Measurements from ENCODE around the gene SCG5. TPM values are rescaled to one million over a fixed set of nuclear protein-coding genes. Genes with fewer than 3 reads are reported as not detected.

Gene SCG5
- total and polyA plus RNA-seq, 2 donors (not counting 1 experiment from before 2014, with no cell fraction given): 0.18 TPM; not detected in 1

GRCh38 chr15:32739522-32740063 lies 98.1 kb downstream of the SCG5 start:
- no peaks in the 10 kb centered on the region for H3K36me3 ChIP-seq (replicated peaks in 1 of 2; ENCODE audit: control extremely low read depth in 1 of 2, control insufficient read depth in 1 of 2, extremely low read depth in 1 of 2, insufficient read depth in 2 of 2, low read length in 1 of 2)
- peaks cover 20% of the 10 kb centered on the region for H3K27me3 Mint-ChIP-seq
- H4K20me1 ChIP-seq (ENCODE audit: control insufficient read depth, insufficient read depth, low read length, poor library complexity, severe bottlenecking): no peaks in the 10 kb centered on the region
- H3K4me1 Mint-ChIP-seq: no peaks in the 10 kb centered on the region
- H3K79me2 ChIP-seq (ENCODE audit: control insufficient read depth, insufficient read depth, low read length): no peaks in the 10 kb centered on the region
- H3K27ac Mint-ChIP-seq: no peak overlapping the region
- H3K4me1 ChIP-seq (ENCODE audit: control insufficient read depth in 2 of 2, insufficient read depth in 2 of 2, low read length in 2 of 2): no peaks in the 10 kb centered on the region
- WGBS (ENCODE audit: insufficient coverage): no CpG with 5 or more reads among the region's 1 CpG
- H2AFZ ChIP-seq (ENCODE audit: insufficient read depth, low read depth, low read length, poor library complexity, severe bottlenecking): no peak overlapping the region
- no peak overlapping the region for H3K9ac ChIP-seq (ENCODE audit: low read length)
- CTCF ChIA-PET: no interaction called here
- H3K9me3 Mint-ChIP-seq (ENCODE audit: insufficient read depth): peaks cover 2% of the 10 kb centered on the region
- POLR2A ChIA-PET: no interaction called here
- no peak for TF ChIP-seq CTCF (IDR thresholded peaks at IDR 0.05)
- no peak overlapping the region for H3K4me2 ChIP-seq (replicated peaks; ENCODE audit: low read depth, low read length, poor library complexity, severe bottlenecking)
- intact Hi-C loops (cut with micrococcal nuclease): no loop called here
- peaks cover 0 to 3% (median 0%) of the 10 kb centered on the region in 3 donors for H3K9me3 ChIP-seq (ENCODE audit: control extremely low read depth in 1 of 3, control insufficient read depth in 2 of 3, insufficient read depth in 1 of 3, low read length in 2 of 3)
- peaks cover 0 to 8% (median 0%) of the 10 kb centered on the region in 4 experiments for H3K27me3 ChIP-seq (replicated peaks in 1 of 4; ENCODE audit: control extremely low read depth in 1 of 4, control insufficient read depth in 3 of 4, insufficient read depth in 4 of 4, low read length in 3 of 4)
- ATAC-seq (ENCODE audit: low read depth) (no peak), DNase-seq (no peak)
- no peak overlapping the region for H3K4me3 Mint-ChIP-seq
- H3K27ac ChIP-seq (ENCODE audit: low read length in 2 of 2): no peak overlapping the region
- H3K4me3 ChIP-seq (ENCODE audit: control extremely low read depth in 1 of 5, extremely low read depth in 1 of 5, insufficient read depth in 1 of 5, low read depth in 2 of 5, low read length in 4 of 5): no peak overlapping the region

GRCh38 chr15:32743411-32744140 lies 102.1 kb downstream of the SCG5 start:
- 95% methylated on average over 4 of the region's 5 CpGs for WGBS (ENCODE audit: insufficient coverage)
- TF ChIP-seq EZH2 (IDR thresholded peaks at IDR 0.05; ENCODE audit: borderline replicate concordance, insufficient read depth, low read depth, low read length, poor library complexity, severe bottlenecking) (no peak), CTCF (IDR thresholded peaks at IDR 0.05) (no peak)
- ChIA-PET POLR2A (no interaction called here), CTCF (no interaction called here)
- intact Hi-C loops (cut with micrococcal nuclease): no loop called here
- DNase-seq: no peak
- no peak for ATAC-seq (ENCODE audit: low read depth)
- Histone ChIP-seq H4K20me1 (ENCODE audit: control insufficient read depth, insufficient read depth, low read length, poor library complexity, severe bottlenecking) (no peaks in the 10 kb centered on the region), H3K4me3 (ENCODE audit: control extremely low read depth in 1 of 5, extremely low read depth in 1 of 5, insufficient read depth in 1 of 5, low read depth in 2 of 5, low read length in 4 of 5) (no peak overlapping the region), H3K27ac (ENCODE audit: low read length in 2 of 2) (no peak overlapping the region), H3K4me1 (ENCODE audit: control insufficient read depth in 2 of 2, insufficient read depth in 2 of 2, low read length in 2 of 2) (no peaks in the 10 kb centered on the region), H2AFZ (ENCODE audit: insufficient read depth, low read depth, low read length, poor library complexity, severe bottlenecking) (no peak overlapping the region), H3K9ac (ENCODE audit: low read length) (no peak overlapping the region), H3K79me2 (ENCODE audit: control insufficient read depth, insufficient read depth, low read length) (no peaks in the 10 kb centered on the region), H3K4me2 (replicated peaks; ENCODE audit: low read depth, low read length, poor library complexity, severe bottlenecking) (no peak overlapping the region), H3K36me3 (replicated peaks in 1 of 2; ENCODE audit: control extremely low read depth in 1 of 2, control insufficient read depth in 1 of 2, extremely low read depth in 1 of 2, insufficient read depth in 2 of 2, low read length in 1 of 2) (no peaks in the 10 kb centered on the region), H3K27me3 (replicated peaks in 1 of 4; ENCODE audit: control extremely low read depth in 1 of 4, control insufficient read depth in 3 of 4, insufficient read depth in 4 of 4, low read length in 3 of 4) (no peaks in the 10 kb centered on the region), H3K9me3 (ENCODE audit: control extremely low read depth in 1 of 3, control insufficient read depth in 2 of 3, insufficient read depth in 1 of 3, low read length in 2 of 3) (peaks cover 0 to 3% (median 0%) of the 10 kb centered on the region in 3 donors)
- H3K9me3 Mint-ChIP-seq (ENCODE audit: insufficient read depth): peaks cover 2% of the 10 kb centered on the region
- H3K4me1 Mint-ChIP-seq: no peaks in the 10 kb centered on the region
- no peak overlapping the region for H3K4me3 Mint-ChIP-seq
- H3K27ac Mint-ChIP-seq: no peak overlapping the region
- peaks cover 16% of the 10 kb centered on the region for H3K27me3 Mint-ChIP-seq
